Measurements from ENCODE around the gene ARHGAP28.

ARHGAP28 gene

GRCh38 chr18:6891788-6892187 lies 162.3 kb downstream of the ARHGAP28 start:
- no peak for DNase-seq (ENCODE audit: extremely low read depth, insufficient read length)
- no peaks in the 10 kb centered on the region; the same call in none of the 2 replicates for H3K27me3 ChIP-seq (replicated peaks; ENCODE audit: control insufficient read depth, insufficient read depth, low read length)
- H3K4me3 ChIP-seq (replicated peaks; ENCODE audit: low read depth, low read length) = no peak overlapping the region
- no peaks in the 10 kb centered on the region for H3K36me3 ChIP-seq (ENCODE audit: control insufficient read depth, insufficient read depth, low read length)
- TF ChIP-seq, protein P1, sequence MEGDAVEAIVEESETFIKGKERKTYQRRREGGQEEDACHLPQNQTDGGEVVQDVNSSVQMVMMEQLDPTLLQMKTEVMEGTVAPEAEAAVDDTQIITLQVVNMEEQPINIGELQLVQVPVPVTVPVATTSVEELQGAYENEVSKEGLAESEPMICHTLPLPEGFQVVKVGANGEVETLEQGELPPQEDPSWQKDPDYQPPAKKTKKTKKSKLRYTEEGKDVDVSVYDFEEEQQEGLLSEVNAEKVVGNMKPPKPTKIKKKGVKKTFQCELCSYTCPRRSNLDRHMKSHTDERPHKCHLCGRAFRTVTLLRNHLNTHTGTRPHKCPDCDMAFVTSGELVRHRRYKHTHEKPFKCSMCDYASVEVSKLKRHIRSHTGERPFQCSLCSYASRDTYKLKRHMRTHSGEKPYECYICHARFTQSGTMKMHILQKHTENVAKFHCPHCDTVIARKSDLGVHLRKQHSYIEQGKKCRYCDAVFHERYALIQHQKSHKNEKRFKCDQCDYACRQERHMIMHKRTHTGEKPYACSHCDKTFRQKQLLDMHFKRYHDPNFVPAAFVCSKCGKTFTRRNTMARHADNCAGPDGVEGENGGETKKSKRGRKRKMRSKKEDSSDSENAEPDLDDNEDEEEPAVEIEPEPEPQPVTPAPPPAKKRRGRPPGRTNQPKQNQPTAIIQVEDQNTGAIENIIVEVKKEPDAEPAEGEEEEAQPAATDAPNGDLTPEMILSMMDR (IDR thresholded peaks at IDR 0.05; ENCODE audit: insufficient read depth, low read length, poor library complexity, severe bottlenecking) = no peak

DNA sequence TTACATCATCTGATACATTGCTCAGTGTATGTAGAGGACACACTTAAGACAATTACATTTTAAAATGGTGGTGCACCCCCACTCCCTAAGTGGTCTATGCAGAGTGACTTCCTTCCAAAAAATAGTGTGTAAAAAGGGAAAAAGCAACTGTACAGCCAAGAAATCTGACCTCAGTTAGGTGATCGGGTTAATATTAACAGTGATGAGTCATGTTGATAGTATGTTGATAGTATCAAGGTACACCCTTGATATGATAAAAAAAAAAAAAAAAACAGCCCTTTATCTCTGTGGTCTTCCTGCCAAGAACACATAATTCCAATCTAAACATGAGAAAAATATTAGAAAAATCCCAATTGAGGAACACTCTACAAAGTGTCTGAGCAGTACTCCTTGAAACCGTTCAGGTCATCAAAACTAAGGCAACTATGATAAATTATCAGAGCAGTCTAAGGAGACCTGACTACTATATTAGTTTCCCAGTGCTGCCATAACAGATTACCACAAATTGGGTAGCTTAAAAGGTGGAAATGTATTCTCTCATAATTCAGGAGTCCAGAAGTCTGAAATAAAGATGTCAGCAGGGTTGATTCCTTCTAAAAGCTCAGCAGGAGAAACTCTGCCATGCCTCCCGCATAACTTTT lies 171.9 kb downstream of the ARHGAP28 start:
- Histone ChIP-seq H3K4me3 (replicated peaks; ENCODE audit: low read depth, low read length) (no peak overlapping the region), H3K27me3 (replicated peaks; ENCODE audit: control insufficient read depth, insufficient read depth, low read length) (no peaks in the 10 kb centered on the region), H3K36me3 (ENCODE audit: control insufficient read depth, insufficient read depth, low read length) (no peaks in the 10 kb centered on the region)
- DNase-seq (ENCODE audit: extremely low read depth, insufficient read length) = no peak
- TF ChIP-seq, protein P1 (IDR thresholded peaks at IDR 0.05; ENCODE audit: insufficient read depth, low read length, poor library complexity, severe bottlenecking) = no peak

DNA sequence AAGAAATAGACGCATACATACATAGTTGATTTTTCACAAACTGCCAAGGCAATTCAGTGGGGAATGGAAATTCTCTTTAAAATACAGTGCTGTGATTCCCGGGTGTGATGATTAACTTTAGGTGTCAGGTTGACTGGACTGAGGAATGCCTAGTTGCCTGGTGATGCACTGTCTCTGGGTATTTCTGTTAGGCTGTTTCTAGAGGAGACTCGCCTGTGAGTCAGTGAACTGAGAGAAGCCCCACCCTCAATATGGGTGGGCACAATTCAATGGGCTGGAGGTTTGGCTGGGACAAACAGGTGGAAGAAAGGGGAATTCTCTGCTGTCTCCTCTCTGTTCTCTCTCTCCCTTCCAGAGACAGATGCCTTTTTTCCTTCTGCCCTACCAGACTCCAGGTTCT lies 187.6 kb downstream of the ARHGAP28 start:
- no peak overlapping the region for H3K4me3 ChIP-seq (replicated peaks; ENCODE audit: low read depth, low read length)
- H3K27me3 ChIP-seq (replicated peaks; ENCODE audit: control insufficient read depth, insufficient read depth, low read length) = no peaks in the 10 kb centered on the region; the same call in 1 of the 2 replicates
- no peak for DNase-seq (ENCODE audit: extremely low read depth, insufficient read length)
- H3K36me3 ChIP-seq (ENCODE audit: control insufficient read depth, insufficient read depth, low read length) = no peaks in the 10 kb centered on the region
- TF ChIP-seq, protein P1 (IDR thresholded peaks at IDR 0.05; ENCODE audit: insufficient read depth, low read length, poor library complexity, severe bottlenecking) = no peak

- no peaks in the 10 kb centered on the region for H3K36me3 ChIP-seq (ENCODE audit: control insufficient read depth, insufficient read depth, low read length)
- TF ChIP-seq, protein P1 (IDR thresholded peaks at IDR 0.05; ENCODE audit: insufficient read depth, low read length, poor library complexity, severe bottlenecking) = peak; percentile 71
- no peak for DNase-seq (ENCODE audit: extremely low read depth, insufficient read length)
- H3K27me3 ChIP-seq (replicated peaks; ENCODE audit: control insufficient read depth, insufficient read depth, low read length) = no peaks in the 10 kb centered on the region; the same call in 1 of the 2 replicates
- no peak overlapping the region for H3K4me3 ChIP-seq (replicated peaks; ENCODE audit: low read depth, low read length)
These were observed 190.8 kb downstream of the ARHGAP28 start for GRCh38 chr18:6920099-6920955.

DNA sequence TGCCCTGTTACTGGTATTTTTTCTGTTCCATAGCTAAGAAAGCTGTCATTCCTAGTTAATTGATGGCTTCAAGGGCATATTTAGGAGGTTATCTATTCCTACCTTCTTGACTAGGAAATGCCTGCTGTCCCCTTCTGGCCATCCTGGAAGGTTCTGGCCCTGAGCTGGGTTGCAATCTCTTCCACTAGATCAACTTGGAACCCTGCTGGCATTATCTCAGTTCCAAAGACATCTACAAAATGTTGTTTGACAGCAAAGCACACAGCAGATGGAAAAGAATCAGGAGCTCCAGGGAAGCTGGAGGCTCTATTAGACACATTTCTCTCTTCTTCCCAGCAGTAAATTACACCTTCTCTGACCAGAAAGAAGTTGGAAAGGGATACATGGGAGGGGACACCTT lies 192.1 kb downstream of the ARHGAP28 start:
- Histone ChIP-seq H3K27me3 (replicated peaks; ENCODE audit: control insufficient read depth, insufficient read depth, low read length) (no peaks in the 10 kb centered on the region; the same call in 1 of the 2 replicates), H3K4me3 (replicated peaks; ENCODE audit: low read depth, low read length) (no peak overlapping the region), H3K36me3 (ENCODE audit: control insufficient read depth, insufficient read depth, low read length) (no peaks in the 10 kb centered on the region)
- DNase-seq (ENCODE audit: extremely low read depth, insufficient read length) = no peak
- TF ChIP-seq, protein P1 (IDR thresholded peaks at IDR 0.05; ENCODE audit: insufficient read depth, low read length, poor library complexity, severe bottlenecking) = no peak

Data from GM06990 (cell line).